H1 (cell line): ENCODE measurements around the gene PLPP4. TPM values are rescaled to one million over a fixed set of nuclear protein-coding genes. Genes with fewer than 3 reads are reported as not detected.

Experiments
- CTCF ChIA-PET: fragments of 300-600 bp; sonication (Branson Sonifier 250); formaldehyde crosslinking; loops from one replicate; lab custom pipeline; 2021; ENCODE audit not compliant: partially characterized antibody; lab: Charles Lee
- POLR2A ChIA-PET: fragments of 300-600 bp; sonication (Branson Sonifier 250); formaldehyde crosslinking; loops from one replicate; lab custom pipeline; 2021; ENCODE audit warnings: inconsistent platforms; ENCODE audit not compliant: partially characterized antibody; lab: Charles Lee
- DNase-seq, 2 experiments: peaks; one replicate each; pipeline versions ENCODE4 v3.0.0 to v3.0.0-alpha.2; 2010 to 2022; ENCODE audit warnings: low spot score in 2 of 2, low read depth in 1 of 2, mixed read lengths in 1 of 2
- FAIRE-seq: peaks from 2 replicates; lab custom pipeline; 2011; peaks lifted over from hg19 to GRCh38; lab: Jason Lieb, UNC
- H2AFZ ChIP-seq: 2 replicates; pipeline ENCODE4 v1.8.1; 2012; ENCODE audit warnings: low read length, inconsistent platforms
- H2AK5ac ChIP-seq: 2 replicates; pipeline ENCODE4 v1.6.1; 2013; ENCODE audit warnings: low read depth, low read length
- H2BK120ac ChIP-seq: replicated peaks from 2 replicates; pipeline ENCODE3; 2013; ENCODE audit warnings: low read depth, low read length, inconsistent platforms
- H2BK12ac ChIP-seq: 2 replicates; pipeline ENCODE4 v1.6.1; 2013; ENCODE audit warnings: low read depth, low read length
- H2BK15ac ChIP-seq: 2 replicates; pipeline ENCODE4 v1.6.1; 2013; ENCODE audit warnings: low read length
- H2BK20ac ChIP-seq: 2 replicates; pipeline ENCODE4 v1.6.1; 2013; ENCODE audit warnings: low read length
- H2BK5ac ChIP-seq: 2 replicates; pipeline ENCODE4 v1.6.1; 2013; ENCODE audit warnings: low read depth, low read length
- H3K14ac ChIP-seq: 2 replicates; pipeline ENCODE4 v1.6.1; 2013; ENCODE audit warnings: inconsistent platforms; ENCODE audit not compliant: insufficient read length
- H3K18ac ChIP-seq: 2 replicates; pipeline ENCODE4 v1.6.1; 2013; ENCODE audit warnings: low read length; ENCODE audit errors: extremely low read depth
- H3K23ac ChIP-seq: 2 replicates; pipeline ENCODE4 v1.6.1; 2013; ENCODE audit warnings: inconsistent platforms; ENCODE audit not compliant: insufficient read length
- H3K23me2 ChIP-seq: 2 replicates; pipeline ENCODE4 v1.6.1; 2013; ENCODE audit warnings: low read depth, low read length
- H3K27ac ChIP-seq: 2 replicates; pipeline ENCODE4 v1.6.1; 2011; ENCODE audit warnings: low read depth, low read length, inconsistent platforms
- H3K27me3 ChIP-seq, 4 experiments: replicated peaks in 1 of 4; 1 replicate in 1 of 4; 2 replicates in 3 of 4; pipeline versions ENCODE4 v1.6.1 to v1.8.1; 2011 to 2013; ENCODE audit warnings: low read length in 3 of 4, mild to moderate bottlenecking in 3 of 4, inconsistent platforms in 2 of 4, mixed read lengths in 2 of 4, moderate library complexity in 1 of 4; ENCODE audit not compliant: control insufficient read depth in 3 of 4, insufficient read depth in 3 of 4; ENCODE audit errors: extremely low read depth in 1 of 4
- H3K36me3 ChIP-seq, 4 experiments: 2 replicates each; pipeline versions ENCODE4 v1.6.1 to v1.8.1; 2011 to 2013; ENCODE audit warnings: mild to moderate bottlenecking in 4 of 4, low read length in 3 of 4, moderate library complexity in 2 of 4, control low read depth in 1 of 4, inconsistent platforms in 1 of 4; ENCODE audit not compliant: insufficient read depth in 4 of 4, control insufficient read depth in 2 of 4
- H3K4ac ChIP-seq: replicated peaks from 2 replicates; pipeline ENCODE3; 2013; ENCODE audit warnings: low read length, low read depth, mixed read lengths, inconsistent platforms; ENCODE audit not compliant: insufficient read length
- H3K4me1 ChIP-seq, 4 experiments: replicated peaks in 1 of 4; 1 replicate in 1 of 4; 2 replicates in 3 of 4; pipeline versions ENCODE4 v1.6.1 to v1.8.1; 2011 to 2013; ENCODE audit warnings: low read length in 3 of 4, inconsistent platforms in 2 of 4, mixed read lengths in 1 of 4; ENCODE audit not compliant: insufficient read depth in 4 of 4, control insufficient read depth in 3 of 4
- H3K4me2 ChIP-seq, 2 experiments: 2 replicates each; pipeline versions ENCODE4 v1.6.1 to v1.8.1; 2011 to 2013; ENCODE audit warnings: low read depth in 2 of 2, low read length in 2 of 2, control low read depth in 1 of 2, inconsistent platforms in 1 of 2, mild to moderate bottlenecking in 1 of 2; ENCODE audit not compliant: insufficient read depth in 1 of 2
- H3K4me3 ChIP-seq, 4 experiments: fragments of 200-600, 300-600 bp in 1 of 4; sonication (generic), shearing (Covaris generic), sonication (Bioruptor Twin) in 1 of 4; 2 replicates each; pipeline versions ENCODE4 v1.5.1 to v1.8.1; 2011 to 2016; ENCODE audit warnings: low read length in 4 of 4, low read depth in 3 of 4, control low read depth in 2 of 4, inconsistent platforms in 2 of 4, mild to moderate bottlenecking in 2 of 4, mixed read lengths in 1 of 4, moderate library complexity in 1 of 4; ENCODE audit not compliant: insufficient read depth in 2 of 4; ENCODE audit errors: extremely low read depth in 1 of 4
- H3K56ac ChIP-seq: replicated peaks from 2 replicates; pipeline ENCODE3; 2013; ENCODE audit warnings: low read depth, mild to moderate bottlenecking, mixed read lengths, low read length, inconsistent platforms; ENCODE audit not compliant: insufficient read length
- H3K79me1 ChIP-seq: 2 replicates; pipeline ENCODE4 v1.6.1; 2013; ENCODE audit warnings: low read depth, low read length, control low read depth
- H3K79me2 ChIP-seq, 2 experiments: 2 replicates each; pipeline versions ENCODE4 v1.6.1 to v1.8.1; 2012 to 2013; ENCODE audit warnings: low read length in 2 of 2, mild to moderate bottlenecking in 2 of 2, inconsistent platforms in 1 of 2; ENCODE audit not compliant: insufficient read depth in 2 of 2, control insufficient read depth in 1 of 2
- H3K9ac ChIP-seq, 4 experiments: replicated peaks in 1 of 4; 1 replicate in 1 of 4; 2 replicates in 3 of 4; pipeline versions ENCODE4 v1.6.1 to v1.8.1; 2011 to 2013; ENCODE audit warnings: low read depth in 3 of 4, low read length in 3 of 4, control low read depth in 2 of 4, mild to moderate bottlenecking in 2 of 4, moderate library complexity in 2 of 4, inconsistent platforms in 1 of 4; ENCODE audit errors: extremely low read depth in 1 of 4
- H3K9me3 ChIP-seq, 2 experiments: 2 replicates each; pipeline versions ENCODE4 v1.6.1 to v1.8.1; 2012 to 2013; ENCODE audit warnings: mild to moderate bottlenecking in 2 of 2, moderate library complexity in 2 of 2, control low read depth in 1 of 2, inconsistent platforms in 1 of 2, low read depth in 1 of 2, low read length in 1 of 2, mixed read lengths in 1 of 2; ENCODE audit not compliant: insufficient read depth in 2 of 2
- H4K20me1 ChIP-seq, 2 experiments: replicated peaks in 1 of 2; 2 replicates each; pipeline versions ENCODE3 to v1.8.1; 2011 to 2013; ENCODE audit warnings: inconsistent platforms in 2 of 2, low read length in 2 of 2, mild to moderate bottlenecking in 1 of 2; ENCODE audit not compliant: insufficient read depth in 2 of 2, control insufficient read depth in 1 of 2
- H4K5ac ChIP-seq: 2 replicates; pipeline ENCODE4 v1.6.1; 2013; ENCODE audit warnings: low read length, low read depth, mixed read lengths, inconsistent platforms; ENCODE audit not compliant: insufficient read length
- H4K8ac ChIP-seq: 2 replicates; pipeline ENCODE4 v1.8.0; 2013; ENCODE audit warnings: mild to moderate bottlenecking, moderate library complexity, low read length, inconsistent platforms; ENCODE audit not compliant: insufficient read depth; ENCODE audit errors: extremely low read depth
- H4K91ac ChIP-seq: replicated peaks from 2 replicates; pipeline ENCODE3; 2013; ENCODE audit warnings: low read length, mixed read lengths, inconsistent platforms; ENCODE audit not compliant: insufficient read length
- ATF3 ChIP-seq: IDR thresholded peaks from 2 replicates; pipeline ENCODE4 v1.6.1; 2011; ENCODE audit warnings: low read depth, mild to moderate bottlenecking, low read length; ENCODE audit not compliant: insufficient read depth
- BRCA1 ChIP-seq: IDR thresholded peaks from 2 replicates; pipeline ENCODE4 v1.6.1; 2012; ENCODE audit warnings: low read depth, low read length, improper control_type of control experiment
- EGR1 ChIP-seq: IDR thresholded peaks from 2 replicates; pipeline ENCODE4 v1.6.1; 2011; ENCODE audit warnings: low read depth, low read length, borderline replicate concordance
- RXRA ChIP-seq: IDR thresholded peaks from 2 replicates; pipeline ENCODE4 v1.6.1; 2011; ENCODE audit warnings: low read depth, mild to moderate bottlenecking, low read length, moderate library complexity; ENCODE audit not compliant: insufficient read depth
- TAF1 ChIP-seq: IDR thresholded peaks from 2 replicates; pipeline ENCODE4 v1.6.1; 2011; ENCODE audit warnings: mild to moderate bottlenecking, low read depth, low read length
- YY1 ChIP-seq: IDR thresholded peaks from 2 replicates; pipeline ENCODE4 v1.6.1; 2011; ENCODE audit warnings: low read depth, mild to moderate bottlenecking, low read length
- WGBS, 2 experiments: shearing (Covaris generic) in 1 of 2; methylation state at CpG; one replicate each; pipeline versions ENCODE4 v1.1.6 to v1.1.7; 2013 to 2015; ENCODE audit warnings: low lambda C conversion rate in 2 of 2, mixed read lengths in 2 of 2, inconsistent platforms in 1 of 2, low coverage in 1 of 2, missing lambda C conversion rate in 1 of 2; ENCODE audit not compliant: insufficient replicate concordance in 2 of 2, insufficient coverage in 1 of 2, insufficient read length in 1 of 2; ENCODE audit errors: extremely low coverage in 1 of 2, missing lambda C conversion rate in 1 of 2; 5-methylcytosine and 5-hydroxymethylcytosine counted together
- polyA plus RNA-seq, 7 experiments: library from polyadenylated mRNA; depleted of rRNA in 3 of 7; stranded (reverse) in 5 of 7; unstranded in 2 of 7; fragments of >200 nt in 5 of 7; fragments of 200-250 nt in 2 of 7; gene quantifications; 1 replicate in 5 of 7; 2 replicates in 1 of 7; 4 replicates in 1 of 7; pipeline versions ENCODE4 v1.2.1 to v1.2.3, GENCODE V29; 2011 to 2013; ENCODE audit warnings: missing spikeins in 2 of 7, mixed read lengths in 2 of 7
- total RNA-seq: library from RNA; stranded (reverse); fragmentation: NEBNext Ultra II Directional; extraction: Animal tissue kit (Norgen Biotek cat#: 25700); gene quantifications from 2 replicates; pipeline ENCODE4 v1.2.1, GENCODE V29; 2021
- TF ChIP-seq, protein P1 (sequence below): IDR thresholded peaks from 2 replicates; pipeline ENCODE4 v1.6.1; 2012; ENCODE audit warnings: low read length, inconsistent platforms
- TF ChIP-seq, protein P2 (sequence below): IDR thresholded peaks from 2 replicates; pipeline ENCODE4 v1.6.1; 2011; ENCODE audit warnings: low read length, improper control_type of control experiment

The PLPP4 gene
- total and polyA plus RNA-seq, 2 of the 8 experiments (the other 6 are each of a cell fraction or from before 2014, with no cell fraction given), result 0.30 TPM; not detected in 1

- no peak overlapping the region for H3K18ac ChIP-seq
- H3K14ac ChIP-seq, result no peak overlapping the region
- no peak overlapping the region for H3K4me3 ChIP-seq
- H3K23me2 ChIP-seq, result peaks cover 8% of the 10 kb centered on the region; the same call in 1 of the 2 replicates
- 100% methylated on average over 1 of the region's 1 CpG; no CpG with 5 or more reads in 1 of the 2 experiments for WGBS, 2 experiments
- no peak overlapping the region for H2AK5ac ChIP-seq
- H2BK15ac ChIP-seq, result no peak overlapping the region
- H4K5ac ChIP-seq, result no peak overlapping the region
- no peak overlapping the region for H3K56ac ChIP-seq
- ChIA-PET CTCF (no interaction called here), POLR2A (no interaction called here)
- H3K9ac ChIP-seq, result no peak overlapping the region
- no peak overlapping the region for H3K23ac ChIP-seq
- no peak overlapping the region for H4K8ac ChIP-seq
- H3K27me3 ChIP-seq, result peaks cover 13 to 28% (median 26%) of the 10 kb centered on the region in 4 experiments
- H2AFZ ChIP-seq, result no peak overlapping the region
- peaks cover 0 to 2% (median 0%) of the 10 kb centered on the region in 4 experiments; a peak in 1 of 8 replicates for H3K36me3 ChIP-seq
- H3K9me3 ChIP-seq, result no peaks in the 10 kb centered on the region
- DNase-seq (no peak), FAIRE-seq (no peak)
- no peak for TF ChIP-seq ATF3
- TF ChIP-seq, protein P1, sequence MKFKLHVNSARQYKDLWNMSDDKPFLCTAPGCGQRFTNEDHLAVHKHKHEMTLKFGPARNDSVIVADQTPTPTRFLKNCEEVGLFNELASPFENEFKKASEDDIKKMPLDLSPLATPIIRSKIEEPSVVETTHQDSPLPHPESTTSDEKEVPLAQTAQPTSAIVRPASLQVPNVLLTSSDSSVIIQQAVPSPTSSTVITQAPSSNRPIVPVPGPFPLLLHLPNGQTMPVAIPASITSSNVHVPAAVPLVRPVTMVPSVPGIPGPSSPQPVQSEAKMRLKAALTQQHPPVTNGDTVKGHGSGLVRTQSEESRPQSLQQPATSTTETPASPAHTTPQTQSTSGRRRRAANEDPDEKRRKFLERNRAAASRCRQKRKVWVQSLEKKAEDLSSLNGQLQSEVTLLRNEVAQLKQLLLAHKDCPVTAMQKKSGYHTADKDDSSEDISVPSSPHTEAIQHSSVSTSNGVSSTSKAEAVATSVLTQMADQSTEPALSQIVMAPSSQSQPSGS, result no peak
- no peak for TF ChIP-seq BRCA1
- TF ChIP-seq, protein P2, sequence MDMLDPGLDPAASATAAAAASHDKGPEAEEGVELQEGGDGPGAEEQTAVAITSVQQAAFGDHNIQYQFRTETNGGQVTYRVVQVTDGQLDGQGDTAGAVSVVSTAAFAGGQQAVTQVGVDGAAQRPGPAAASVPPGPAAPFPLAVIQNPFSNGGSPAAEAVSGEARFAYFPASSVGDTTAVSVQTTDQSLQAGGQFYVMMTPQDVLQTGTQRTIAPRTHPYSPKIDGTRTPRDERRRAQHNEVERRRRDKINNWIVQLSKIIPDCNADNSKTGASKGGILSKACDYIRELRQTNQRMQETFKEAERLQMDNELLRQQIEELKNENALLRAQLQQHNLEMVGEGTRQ, result no peak
- no peak for TF ChIP-seq RXRA
- no peak for TF ChIP-seq EGR1
- TF ChIP-seq TAF1, result no peak
- no peak for TF ChIP-seq YY1
- H3K4me1 ChIP-seq, result peaks cover 0 to 8% (median 3%) of the 10 kb centered on the region in 4 experiments; a peak in 6 of 7 replicates
- no peak overlapping the region for H4K91ac ChIP-seq
- H3K4ac ChIP-seq, result no peak overlapping the region
- H2BK5ac ChIP-seq, result no peak overlapping the region
- H3K4me2 ChIP-seq, result no peak overlapping the region
- H3K27ac ChIP-seq, result no peak overlapping the region
- no peaks in the 10 kb centered on the region for H3K79me1 ChIP-seq
- no peaks in the 10 kb centered on the region for H4K20me1 ChIP-seq
- H2BK120ac ChIP-seq, result no peak overlapping the region
- no peaks in the 10 kb centered on the region for H3K79me2 ChIP-seq
- H2BK20ac ChIP-seq, result no peak overlapping the region
- H2BK12ac ChIP-seq, result no peak overlapping the region
Measured at GRCh38 chr10:120453319-120453718, 3.7 kb upstream of the PLPP4 start.
